COLO829 (cell line): ENCODE results near the gene AMIGO3.

Experiments used
- DNase-seq: peaks from one replicate; pipeline ENCODE4 v3.0.0; 2012; ENCODE audit warnings: low spot score

AMIGO3 gene

DNA sequence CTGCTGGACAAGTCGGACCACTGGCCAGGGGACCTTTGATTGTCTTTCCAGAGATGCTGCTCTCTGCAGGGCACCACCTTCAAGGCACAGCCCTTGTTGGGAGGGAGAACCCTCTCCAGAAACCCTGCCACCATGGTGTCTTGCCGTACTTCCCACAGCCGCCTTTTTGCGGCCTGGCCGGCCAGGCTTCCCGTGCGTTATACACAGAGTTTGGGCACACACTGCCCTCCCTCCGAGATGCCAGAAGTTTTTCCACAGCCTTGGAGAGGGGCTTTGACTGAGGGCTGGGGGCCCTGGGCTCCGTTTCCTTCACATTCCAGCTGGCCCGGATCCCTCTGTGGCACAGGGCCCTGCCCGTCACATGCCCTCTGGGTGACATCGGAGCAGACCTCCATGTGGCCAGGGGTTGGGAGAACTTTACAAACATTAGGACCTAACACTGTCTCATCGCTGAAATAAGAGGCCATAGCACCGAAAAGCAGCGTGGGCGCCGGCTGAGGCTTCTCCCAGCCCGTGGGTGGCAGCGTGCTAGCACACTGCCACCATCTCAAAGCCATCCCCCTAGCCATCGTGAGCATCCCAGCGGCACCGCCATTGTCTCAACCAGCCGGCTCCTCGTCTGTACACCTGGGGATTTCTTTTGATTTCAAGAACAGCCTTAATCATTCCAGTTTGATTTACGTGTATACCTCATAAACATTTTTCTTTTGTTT lies 51.6 kb downstream of the AMIGO3 start:
- no peak for DNase-seq
